ENCODE measurements around the gene SH3BGR. TPM values are rescaled to one million over a fixed set of nuclear protein-coding genes. Genes with fewer than 3 reads are reported as not detected.

The SH3BGR gene
- total and polyA plus RNA-seq, 2 donors (not counting 3 experiments of a cell fraction or from before 2014, with no cell fraction given): 1.1 TPM; not detected in 1

DNA sequence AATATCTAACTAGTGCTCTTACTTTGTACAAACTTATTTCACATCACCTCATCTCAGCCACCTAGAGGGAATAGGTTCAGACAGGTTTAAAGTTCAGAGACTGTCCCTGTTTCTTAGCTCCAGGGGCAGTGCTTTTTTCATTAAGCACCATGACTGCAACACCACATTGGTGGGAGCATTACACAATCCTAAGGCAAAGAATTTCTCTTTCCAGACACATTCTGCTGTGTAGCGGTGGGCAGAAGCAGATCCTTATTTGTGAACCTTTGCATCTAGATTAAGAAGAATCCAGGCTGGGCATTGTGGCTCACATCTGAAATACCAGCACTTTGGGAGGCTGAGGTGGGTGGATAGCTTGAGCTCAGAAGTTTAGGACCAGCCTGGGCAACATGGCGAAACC is 22.3 kb upstream of the SH3BGR start:
- Histone ChIP-seq H3K27ac (ENCODE audit: insufficient read depth, low read depth, low read length) (no peak overlapping the region), H3K36me3 (ENCODE audit: control insufficient read depth in 2 of 2, extremely low read depth in 1 of 2, insufficient read depth in 2 of 2, low read length in 2 of 2) (no peaks in the 10 kb centered on the region), H3K79me2 (ENCODE audit: control insufficient read depth, insufficient read depth, low read length) (no peaks in the 10 kb centered on the region), H3K27me3 (ENCODE audit: control insufficient read depth in 2 of 2, insufficient read depth in 2 of 2, low read length in 2 of 2) (no peaks in the 10 kb centered on the region), H2AFZ (ENCODE audit: low read depth, low read length) (no peak overlapping the region), H3K9me1 (replicated peaks; ENCODE audit: control insufficient read depth, extremely low read depth, insufficient read depth, low read length) (no peaks in the 10 kb centered on the region), H3K9ac (replicated peaks; ENCODE audit: extremely low read depth, insufficient read depth, low read length) (no peak overlapping the region), H4K20me1 (replicated peaks; ENCODE audit: control insufficient read depth, extremely low read depth, insufficient read depth, low read length) (no peaks in the 10 kb centered on the region), H3K4me3 (replicated peaks in 1 of 3; ENCODE audit: insufficient read depth in 1 of 3, low read depth in 1 of 3, low read length in 3 of 3) (no peak overlapping the region), H3K9me3 (replicated peaks; ENCODE audit: control insufficient read depth, insufficient read depth, low read length) (no peaks in the 10 kb centered on the region), H3K4me1 (ENCODE audit: control insufficient read depth, extremely low read depth, insufficient read depth, low read length) (no peaks in the 10 kb centered on the region), H3K4me2 (ENCODE audit: insufficient read depth, low read length) (no peak overlapping the region)
- POLR2A ChIA-PET: no interaction called here
- FAIRE-seq (no peak), DNase-seq (ENCODE audit: low read depth, low spot score) (no peak)
- no TSS peak for BruUV-seq (replicated peaks)
- intact Hi-C loops (cut with micrococcal nuclease) (no loop called here), dilution Hi-C loops (cut with MboI; ENCODE audit: extremely low pct_ligation_motif_present, low sequenced_read_pairs) (no loop called here)
- TF ChIP-seq, protein P1, sequence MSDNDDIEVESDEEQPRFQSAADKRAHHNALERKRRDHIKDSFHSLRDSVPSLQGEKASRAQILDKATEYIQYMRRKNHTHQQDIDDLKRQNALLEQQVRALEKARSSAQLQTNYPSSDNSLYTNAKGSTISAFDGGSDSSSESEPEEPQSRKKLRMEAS (IDR thresholded peaks at IDR 0.05; ENCODE audit: insufficient read depth, insufficient read length): no peak
- TF ChIP-seq EZH2 (IDR thresholded peaks at IDR 0.05; ENCODE audit: borderline replicate concordance, low read depth, low read length, severe bottlenecking) (no peak), GATA2 (IDR thresholded peaks at IDR 0.05; ENCODE audit: insufficient read depth, insufficient read length, low read depth, low read length) (no peak), JUN (IDR thresholded peaks at IDR 0.05; ENCODE audit: borderline replicate concordance, insufficient read depth, insufficient read length, low read depth) (no peak)
- CTCF ChIA-PET: interaction anchor here (1.8 to 4.4 kb wide), 2 partner anchors 12 to 13 kb away, joined by 3 to 17 read pairs; no protein-coding TSS in a partner anchor

DNA sequence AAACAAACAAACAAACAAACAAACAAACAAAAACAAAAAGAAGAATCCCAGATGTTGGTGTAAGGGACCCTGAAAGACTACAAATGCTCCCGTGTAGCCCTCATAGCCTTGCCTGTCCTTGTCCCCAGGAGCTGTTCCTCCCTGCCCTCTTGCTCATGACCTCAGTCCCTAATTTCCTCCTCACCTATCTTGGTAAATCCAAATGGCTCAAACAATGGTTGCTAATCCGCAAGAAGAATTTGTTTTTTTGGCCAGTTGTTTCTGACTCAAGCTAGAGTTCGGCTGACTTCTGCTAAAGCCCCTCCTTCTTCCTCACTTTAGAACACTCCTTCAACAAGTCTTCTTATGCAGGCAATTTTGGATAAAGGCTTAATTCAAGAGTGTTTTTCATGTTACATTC is 21.8 kb upstream of the SH3BGR start:
- no peak overlapping the region for H2AFZ ChIP-seq (ENCODE audit: low read depth, low read length)
- intact Hi-C loops (cut with micrococcal nuclease): no loop called here
- POLR2A ChIA-PET: no interaction called here
- no peaks in the 10 kb centered on the region for H4K20me1 ChIP-seq (replicated peaks; ENCODE audit: control insufficient read depth, extremely low read depth, insufficient read depth, low read length)
- no peaks in the 10 kb centered on the region for H3K9me3 ChIP-seq (replicated peaks; ENCODE audit: control insufficient read depth, insufficient read depth, low read length)
- CTCF ChIA-PET: interaction anchor here (0.7 to 2.6 kb wide), 3 partner anchors 11 to 14 kb away, joined by 3 to 10 read pairs (median 3); no protein-coding TSS in a partner anchor
- TF ChIP-seq EZH2 (IDR thresholded peaks at IDR 0.05; ENCODE audit: borderline replicate concordance, low read depth, low read length, severe bottlenecking) (no peak), POLR2AphosphoS5 (IDR thresholded peaks at IDR 0.05; ENCODE audit: insufficient read depth, low read depth, low read length) (no peak), MYC (IDR thresholded peaks at IDR 0.05; ENCODE audit: low read depth, low read length) (no peak), JUN (IDR thresholded peaks at IDR 0.05; ENCODE audit: borderline replicate concordance, insufficient read depth, insufficient read length, low read depth) (no peak)
- TF ChIP-seq, protein P1 (IDR thresholded peaks at IDR 0.05; ENCODE audit: insufficient read depth, insufficient read length): no peak
- H3K36me3 ChIP-seq (ENCODE audit: control insufficient read depth in 2 of 2, extremely low read depth in 1 of 2, insufficient read depth in 2 of 2, low read length in 2 of 2): no peaks in the 10 kb centered on the region
- H3K4me3 ChIP-seq (replicated peaks in 1 of 3; ENCODE audit: insufficient read depth in 1 of 3, low read depth in 1 of 3, low read length in 3 of 3): no peak overlapping the region
- no peaks in the 10 kb centered on the region for H3K9me1 ChIP-seq (replicated peaks; ENCODE audit: control insufficient read depth, extremely low read depth, insufficient read depth, low read length)
- dilution Hi-C loops (cut with MboI; ENCODE audit: extremely low pct_ligation_motif_present, low sequenced_read_pairs): no loop called here
- no peak overlapping the region for H3K4me2 ChIP-seq (ENCODE audit: insufficient read depth, low read length)
- H3K4me1 ChIP-seq (ENCODE audit: control insufficient read depth, extremely low read depth, insufficient read depth, low read length): no peaks in the 10 kb centered on the region
- FAIRE-seq (no peak), DNase-seq (ENCODE audit: low read depth, low spot score) (no peak)
- H3K27me3 ChIP-seq (ENCODE audit: control insufficient read depth in 2 of 2, insufficient read depth in 2 of 2, low read length in 2 of 2): no peaks in the 10 kb centered on the region
- no peak overlapping the region for H3K27ac ChIP-seq (ENCODE audit: insufficient read depth, low read depth, low read length)
- BruUV-seq (replicated peaks): no TSS peak
- no peak overlapping the region for H3K9ac ChIP-seq (replicated peaks; ENCODE audit: extremely low read depth, insufficient read depth, low read length)
- no peaks in the 10 kb centered on the region for H3K79me2 ChIP-seq (ENCODE audit: control insufficient read depth, insufficient read depth, low read length)

Data from endothelial cell of umbilical vein (primary cell).